Nephron progenitor cell (in vitro differentiated cells): ENCODE results near the gene ICAM1.

Source experiments
- DNase-seq: peaks from one replicate; pipeline ENCODE4 v3.0.0; 2021
- H3K27ac Mint-ChIP-seq: 2 replicates; pipeline ENCODE4 v1.8.0; 2021; ENCODE audit warnings: mild to moderate bottlenecking, moderate library complexity, mixed read lengths
- H3K27me3 Mint-ChIP-seq: 2 replicates; pipeline ENCODE4 v1.8.0; 2021; ENCODE audit warnings: mild to moderate bottlenecking, low read depth, mixed read lengths; ENCODE audit not compliant: poor library complexity
- H3K36me3 Mint-ChIP-seq: 2 replicates; pipeline ENCODE4 v1.8.0; 2021; ENCODE audit warnings: low read depth, mixed read lengths
- H3K4me1 Mint-ChIP-seq: 2 replicates; pipeline ENCODE4 v1.8.0; 2021; ENCODE audit warnings: mixed read lengths
- H3K4me3 Mint-ChIP-seq: 2 replicates; pipeline ENCODE4 v1.8.0; 2021; ENCODE audit warnings: mild to moderate bottlenecking, moderate library complexity, mixed read lengths
- H3K9me3 Mint-ChIP-seq: 2 replicates; pipeline ENCODE4 v1.8.0; 2021; ENCODE audit warnings: mild to moderate bottlenecking, moderate library complexity, mixed read lengths
- CTCF ChIP-seq: fragments of 200-600 bp; sonication (generic); IDR thresholded peaks from 2 replicates; pipeline ENCODE4 v1.5.0; 2021; ENCODE audit warnings: antibody characterized with exemption

Gene ICAM1

GRCh38 chr19:10259162-10259905 is 11.6 kb upstream of the ICAM1 start:
- Mint-ChIP-seq H3K27me3 (peaks cover 9% of the 10 kb centered on the region), H3K4me1 (no peaks in the 10 kb centered on the region), H3K27ac (no peak overlapping the region), H3K9me3 (no peaks in the 10 kb centered on the region), H3K36me3 (peaks cover 29% of the 10 kb centered on the region), H3K4me3 (no peak overlapping the region)
- DNase-seq, result peak; percentile 94
- peak; percentile 77 for TF ChIP-seq CTCF

- peaks cover 7% of the 10 kb centered on the region for H3K27me3 Mint-ChIP-seq
- DNase-seq, result no peak
- no peaks in the 10 kb centered on the region for H3K4me1 Mint-ChIP-seq
- no peaks in the 10 kb centered on the region for H3K9me3 Mint-ChIP-seq
- H3K4me3 Mint-ChIP-seq, result no peak overlapping the region
- no peak overlapping the region for H3K27ac Mint-ChIP-seq
- no peak for TF ChIP-seq CTCF
- H3K36me3 Mint-ChIP-seq, result peaks cover 22% of the 10 kb centered on the region
Measured at GRCh38 chr19:10260141-10260584, 10.8 kb upstream of the ICAM1 start.

GRCh38 chr19:10262771-10263170 is 8.1 kb upstream of the ICAM1 start:
- TF ChIP-seq CTCF, result no peak
- DNase-seq, result no peak
- H3K4me1 Mint-ChIP-seq, result no peaks in the 10 kb centered on the region
- no peak overlapping the region for H3K27ac Mint-ChIP-seq
- H3K9me3 Mint-ChIP-seq, result no peaks in the 10 kb centered on the region
- peaks cover 5% of the 10 kb centered on the region for H3K36me3 Mint-ChIP-seq
- no peak overlapping the region for H3K4me3 Mint-ChIP-seq
- H3K27me3 Mint-ChIP-seq, result peaks cover 17% of the 10 kb centered on the region

- Mint-ChIP-seq H3K4me1 (no peaks in the 10 kb centered on the region), H3K27me3 (peaks cover 48% of the 10 kb centered on the region), H3K9me3 (no peaks in the 10 kb centered on the region), H3K4me3 (no peak overlapping the region), H3K27ac (no peak overlapping the region), H3K36me3 (no peaks in the 10 kb centered on the region)
- TF ChIP-seq CTCF, result no peak
- no peak for DNase-seq
Measured at GRCh38 chr19:10266706-10267105, 4.2 kb upstream of the ICAM1 start.

- DNase-seq, result no peak
- no peak overlapping the region for H3K27ac Mint-ChIP-seq
- H3K27me3 Mint-ChIP-seq, result peaks cover 57% of the 10 kb centered on the region
- no peaks in the 10 kb centered on the region for H3K9me3 Mint-ChIP-seq
- H3K36me3 Mint-ChIP-seq, result no peaks in the 10 kb centered on the region
- TF ChIP-seq CTCF, result no peak
- H3K4me1 Mint-ChIP-seq, result no peaks in the 10 kb centered on the region
- H3K4me3 Mint-ChIP-seq, result no peak overlapping the region
Measured at GRCh38 chr19:10268071-10268470, 2.8 kb upstream of the ICAM1 start.
